ENCODE results near the gene PEX5.

The PEX5 gene

GRCh38 chr12:7154042-7154441 is 35.4 kb upstream of the PEX5 start:
- H3K9me3 ChIP-seq (ENCODE audit: control insufficient read depth, insufficient read depth, low read length), result no peaks in the 10 kb centered on the region
- no peaks in the 10 kb centered on the region for H3K4me1 ChIP-seq (ENCODE audit: insufficient read depth, low read length)
- no peak overlapping the region for H3K9ac ChIP-seq (ENCODE audit: low read depth, low read length)
- no peaks in the 10 kb centered on the region for H3K36me3 ChIP-seq (ENCODE audit: insufficient read depth, low read length)

- no peaks in the 10 kb centered on the region for H3K36me3 ChIP-seq (ENCODE audit: insufficient read depth, low read length)
- no peaks in the 10 kb centered on the region for H3K4me1 ChIP-seq (ENCODE audit: insufficient read depth, low read length)
- no peaks in the 10 kb centered on the region for H3K9me3 ChIP-seq (ENCODE audit: control insufficient read depth, insufficient read depth, low read length)
- no peak overlapping the region for H3K9ac ChIP-seq (ENCODE audit: low read depth, low read length)
These were observed 34.5 kb upstream of the PEX5 start for GRCh38 chr12:7154901-7155470.

GRCh38 chr12:7155471-7156034 is 33.9 kb upstream of the PEX5 start:
- Histone ChIP-seq H3K4me1 (ENCODE audit: insufficient read depth, low read length) (no peaks in the 10 kb centered on the region), H3K9ac (ENCODE audit: low read depth, low read length) (no peak overlapping the region), H3K9me3 (ENCODE audit: control insufficient read depth, insufficient read depth, low read length) (no peaks in the 10 kb centered on the region), H3K36me3 (ENCODE audit: insufficient read depth, low read length) (no peaks in the 10 kb centered on the region)

- no peak overlapping the region for H3K9ac ChIP-seq (ENCODE audit: low read depth, low read length)
- no peaks in the 10 kb centered on the region for H3K4me1 ChIP-seq (ENCODE audit: insufficient read depth, low read length)
- no peaks in the 10 kb centered on the region for H3K36me3 ChIP-seq (ENCODE audit: insufficient read depth, low read length)
- no peaks in the 10 kb centered on the region for H3K9me3 ChIP-seq (ENCODE audit: control insufficient read depth, insufficient read depth, low read length)
These were observed 33.0 kb upstream of the PEX5 start for GRCh38 chr12:7156259-7157197.

- H3K9ac ChIP-seq (ENCODE audit: low read depth, low read length), result no peak overlapping the region
- H3K9me3 ChIP-seq (ENCODE audit: control insufficient read depth, insufficient read depth, low read length), result no peaks in the 10 kb centered on the region
- no peaks in the 10 kb centered on the region for H3K36me3 ChIP-seq (ENCODE audit: insufficient read depth, low read length)
- H3K4me1 ChIP-seq (ENCODE audit: insufficient read depth, low read length), result no peaks in the 10 kb centered on the region
These were observed 32.1 kb upstream of the PEX5 start for GRCh38 chr12:7157391-7157790.

- Histone ChIP-seq H3K9ac (ENCODE audit: low read depth, low read length) (no peak overlapping the region), H3K9me3 (ENCODE audit: control insufficient read depth, insufficient read depth, low read length) (no peaks in the 10 kb centered on the region), H3K4me1 (ENCODE audit: insufficient read depth, low read length) (no peaks in the 10 kb centered on the region), H3K36me3 (ENCODE audit: insufficient read depth, low read length) (no peaks in the 10 kb centered on the region)
These were observed 30.5 kb upstream of the PEX5 start for GRCh38 chr12:7158781-7159609.

- Histone ChIP-seq H3K36me3 (ENCODE audit: insufficient read depth, low read length) (no peaks in the 10 kb centered on the region), H3K9ac (ENCODE audit: low read depth, low read length) (no peak overlapping the region), H3K4me1 (ENCODE audit: insufficient read depth, low read length) (no peaks in the 10 kb centered on the region), H3K9me3 (ENCODE audit: control insufficient read depth, insufficient read depth, low read length) (peaks cover 5% of the 10 kb centered on the region)
These were observed 29.3 kb upstream of the PEX5 start for GRCh38 chr12:7160183-7160582.

- Histone ChIP-seq H3K4me1 (ENCODE audit: insufficient read depth, low read length) (no peaks in the 10 kb centered on the region), H3K36me3 (ENCODE audit: insufficient read depth, low read length) (no peaks in the 10 kb centered on the region)
These were observed 28.2 kb upstream of the PEX5 start for GRCh38 chr12:7161327-7161726.

GRCh38 chr12:7161811-7162210 is 27.7 kb upstream of the PEX5 start:
- no peak overlapping the region for H3K9ac ChIP-seq (ENCODE audit: low read depth, low read length)
- H3K4me1 ChIP-seq (ENCODE audit: insufficient read depth, low read length), result no peaks in the 10 kb centered on the region
- H3K36me3 ChIP-seq (ENCODE audit: insufficient read depth, low read length), result no peaks in the 10 kb centered on the region
- peaks cover 8% of the 10 kb centered on the region for H3K9me3 ChIP-seq (ENCODE audit: control insufficient read depth, insufficient read depth, low read length)

More at GRCh38 chr12:7161327-7161726, 28.2 kb upstream of the PEX5 start:
- Histone ChIP-seq H3K9ac (ENCODE audit: low read depth, low read length) (no peak overlapping the region), H3K9me3 (ENCODE audit: control insufficient read depth, insufficient read depth, low read length) (peaks cover 5% of the 10 kb centered on the region)

GRCh38 chr12:7162691-7163114 is 26.8 kb upstream of the PEX5 start:
- Histone ChIP-seq H3K36me3 (ENCODE audit: insufficient read depth, low read length) (no peaks in the 10 kb centered on the region), H3K4me1 (ENCODE audit: insufficient read depth, low read length) (no peaks in the 10 kb centered on the region), H3K9ac (ENCODE audit: low read depth, low read length) (no peak overlapping the region; the same call in 1 of the 2 replicates), H3K9me3 (ENCODE audit: control insufficient read depth, insufficient read depth, low read length) (peaks cover 15% of the 10 kb centered on the region)

- no peaks in the 10 kb centered on the region for H3K36me3 ChIP-seq (ENCODE audit: insufficient read depth, low read length)
- no peaks in the 10 kb centered on the region for H3K4me1 ChIP-seq (ENCODE audit: insufficient read depth, low read length)
- no peak overlapping the region for H3K9ac ChIP-seq (ENCODE audit: low read depth, low read length)
- H3K9me3 ChIP-seq (ENCODE audit: control insufficient read depth, insufficient read depth, low read length), result peaks cover 36% of the 10 kb centered on the region
These were observed 19.5 kb upstream of the PEX5 start for GRCh38 chr12:7169951-7170350.

- Histone ChIP-seq H3K9ac (ENCODE audit: low read depth, low read length) (no peak overlapping the region), H3K36me3 (ENCODE audit: insufficient read depth, low read length) (no peaks in the 10 kb centered on the region), H3K9me3 (ENCODE audit: control insufficient read depth, insufficient read depth, low read length) (peaks cover 31% of the 10 kb centered on the region), H3K4me1 (ENCODE audit: insufficient read depth, low read length) (no peaks in the 10 kb centered on the region)
These were observed 17.6 kb upstream of the PEX5 start for GRCh38 chr12:7171854-7172253.

- peaks cover 7% of the 10 kb centered on the region for H3K9me3 ChIP-seq (ENCODE audit: control insufficient read depth, insufficient read depth, low read length)
- H3K36me3 ChIP-seq (ENCODE audit: insufficient read depth, low read length), result no peaks in the 10 kb centered on the region
- H3K4me1 ChIP-seq (ENCODE audit: insufficient read depth, low read length), result no peaks in the 10 kb centered on the region
- no peak overlapping the region for H3K9ac ChIP-seq (ENCODE audit: low read depth, low read length)
These were observed 14.0 kb upstream of the PEX5 start for GRCh38 chr12:7175493-7175892.

GRCh38 chr12:7176595-7176994 is 12.9 kb upstream of the PEX5 start:
- Histone ChIP-seq H3K4me1 (ENCODE audit: insufficient read depth, low read length) (no peaks in the 10 kb centered on the region), H3K9ac (ENCODE audit: low read depth, low read length) (no peak overlapping the region), H3K36me3 (ENCODE audit: insufficient read depth, low read length) (no peaks in the 10 kb centered on the region), H3K9me3 (ENCODE audit: control insufficient read depth, insufficient read depth, low read length) (peaks cover 5% of the 10 kb centered on the region)

Data from ES-I3 (cell line).